A549 (cell line): ENCODE results near the gene CDS1. TPM values are rescaled to one million over a fixed set of nuclear protein-coding genes. Genes with fewer than 3 reads are reported as not detected.

Experiments used
- ATAC-seq, 2 experiments: fragments of 200-7000 bp in 1 of 2; fragments of >200 bp in 1 of 2; cut with Nextera tagmentation in 1 of 2; cut with Tn5 transposase in 1 of 2; 3 replicates each; pipeline versions ENCODE4 v1.8.0 to v1.9.1; 2018 to 2020; ENCODE audit warnings: mild to moderate bottlenecking in 1 of 2, moderate library complexity in 1 of 2
- CTCF ChIA-PET: fragments of 300-600 bp; sonication (Branson Sonifier 250); formaldehyde crosslinking; extraction: SDS; loops from one replicate; lab custom pipeline; 2021; ENCODE audit warnings: antibody characterized with exemption, inconsistent platforms; lab: Yijun Ruan, JAX
- POLR2A ChIA-PET: fragments of 350-600 bp; formaldehyde crosslinking; extraction: SDS; loops from one replicate; lab custom pipeline; 2021; ENCODE audit warnings: antibody characterized with exemption, inconsistent platforms; lab: Yijun Ruan, JAX
- DNase-seq, 2 experiments: peaks; one replicate each; pipeline versions ENCODE4 v3.0.0 to v3.0.0-alpha.2; 2011 to 2016; ENCODE audit warnings: low read depth in 1 of 2, low spot score in 1 of 2
- FAIRE-seq: peaks from 2 replicates; lab custom pipeline; 2011; peaks lifted over from hg19 to GRCh38; lab: Jason Lieb, UNC
- H3K27ac ChIP-seq, 2 experiments: fragments of >200 bp; sonication (Bioruptor Twin); formaldehyde crosslinking; 3 replicates each; pipeline ENCODE4 v1.5.1; 2016 to 2017
- H3K4me1 ChIP-seq: fragments of >200 bp; sonication (Bioruptor Twin); formaldehyde crosslinking; 3 replicates; pipeline ENCODE4 v1.6.1; 2016
- H3K4me2 ChIP-seq: fragments of >200 bp; sonication (Bioruptor Twin); formaldehyde crosslinking; 3 replicates; pipeline ENCODE4 v1.6.1; 2016
- H3K4me3 ChIP-seq: fragments of >200 bp; sonication (Bioruptor Twin); formaldehyde crosslinking; 3 replicates; pipeline ENCODE4 v1.5.1; 2016
- H3K9me3 ChIP-seq: fragments of >200 bp; sonication (Bioruptor Twin); formaldehyde crosslinking; 3 replicates; pipeline ENCODE4 v1.6.1; 2016
- BHLHE40 ChIP-seq: IDR thresholded peaks from 2 replicates; pipeline ENCODE4 v1.6.1; 2012; ENCODE audit warnings: low read depth, low read length, inconsistent platforms
- CEBPB ChIP-seq, 2 experiments: fragments of >200 bp in 1 of 2; sonication (Bioruptor Twin) in 1 of 2; formaldehyde crosslinking in 1 of 2; IDR thresholded peaks; 2 replicates each; pipeline ENCODE4 v1.6.1; 2012 to 2016
- CHD2 ChIP-seq: fragments of 150-350 bp; IDR thresholded peaks from 2 replicates; pipeline ENCODE4 v1.6.1; 2014; ENCODE audit warnings: low read length; ENCODE audit not compliant: partially characterized antibody
- CHD4 ChIP-seq: fragments of 200-600 bp; sonication (generic); IDR thresholded peaks from 2 replicates; pipeline ENCODE4 v1.6.1; 2016; ENCODE audit warnings: antibody characterized with exemption, mild to moderate bottlenecking, borderline replicate concordance
- FOSB ChIP-seq: fragments of 250-450 bp; sonication (Bioruptor Pico); IDR thresholded peaks from 2 replicates; pipeline ENCODE4 v1.5.0; 2020; ENCODE audit warnings: mild to moderate bottlenecking, moderate library complexity
- FOSL2 ChIP-seq, 2 experiments: fragments of 450-650 bp in 1 of 2; fragments of >200 bp in 1 of 2; sonication (Bioruptor Twin) in 1 of 2; formaldehyde crosslinking; IDR thresholded peaks; 2 replicates each; pipeline versions ENCODE4 v1.5.0 to v1.6.1; 2016 to 2020; ENCODE audit warnings: mild to moderate bottlenecking in 1 of 2, moderate library complexity in 1 of 2
- GATA3 ChIP-seq: IDR thresholded peaks from 2 replicates; pipeline ENCODE4 v1.6.1; 2012; ENCODE audit warnings: borderline replicate concordance
- HDAC2 ChIP-seq: fragments of 200-600 bp; sonication (generic); IDR thresholded peaks from 2 replicates; pipeline ENCODE4 v1.6.1; 2016
- HEYL ChIP-seq: fragments of 250-450 bp; sonication (Bioruptor Pico); IDR thresholded peaks from 2 replicates; pipeline ENCODE4 v1.8.0; 2021; ENCODE audit warnings: mild to moderate bottlenecking, moderate library complexity
- HOXB13 ChIP-seq: fragments of 250-450 bp; sonication (Bioruptor Pico); IDR thresholded peaks from 2 replicates; pipeline ENCODE4 v1.5.0; 2020; ENCODE audit warnings: low read depth, mild to moderate bottlenecking, moderate library complexity
- JUNB ChIP-seq: fragments of >200 bp; sonication (Bioruptor Twin); formaldehyde crosslinking; IDR thresholded peaks from 2 replicates; pipeline ENCODE4 v1.6.1; 2016
- KDM5A ChIP-seq: fragments of 200-600 bp; sonication (generic); IDR thresholded peaks from 2 replicates; pipeline ENCODE4 v1.6.1; 2016; ENCODE audit warnings: antibody characterized with exemption, mild to moderate bottlenecking
- MYC ChIP-seq: IDR thresholded peaks from 2 replicates; pipeline ENCODE4 v1.6.1; 2012; ENCODE audit warnings: mild to moderate bottlenecking, inconsistent platforms, low read length, improper control_type of control experiment, borderline replicate concordance
- NFE2L2 ChIP-seq: fragments of 150-350 bp; conservative IDR thresholded peaks from 2 replicates; pipeline ENCODE4 v1.6.1; 2014; ENCODE audit warnings: low read length
- NR3C1 ChIP-seq: fragments of >200 bp; sonication (Bioruptor Twin); formaldehyde crosslinking; IDR thresholded peaks from 3 replicates; pipeline ENCODE4 v1.6.1; 2017
- POLR2A ChIP-seq: IDR thresholded peaks from 2 replicates; pipeline ENCODE4 v1.6.1; 2012; ENCODE audit warnings: mild to moderate bottlenecking, low read length
- RFX5 ChIP-seq: fragments of 450-650 bp; IDR thresholded peaks from 2 replicates; pipeline ENCODE4 v1.7.1; 2014; ENCODE audit warnings: antibody characterized with exemption, mild to moderate bottlenecking, moderate library complexity
- SMC3 ChIP-seq: fragments of >200 bp; sonication (Bioruptor Twin); formaldehyde crosslinking; IDR thresholded peaks from 3 replicates; pipeline ENCODE4 v1.6.1; 2018; ENCODE audit warnings: inconsistent platforms
- SREBF2 ChIP-seq: fragments of 450-650 bp; IDR thresholded peaks from 2 replicates; pipeline ENCODE4 v1.6.1; 2014; ENCODE audit warnings: mild to moderate bottlenecking, moderate library complexity
- TFCP2L1 ChIP-seq: fragments of 250-450 bp; sonication (Bioruptor Pico); IDR thresholded peaks from 2 replicates; pipeline ENCODE4 v1.5.0; 2021; ENCODE audit warnings: mild to moderate bottlenecking
- TP53 ChIP-seq: fragments of 250-450 bp; sonication (Bioruptor Pico); IDR thresholded peaks from 2 replicates; pipeline ENCODE4 v1.5.0; 2021; ENCODE audit warnings: mild to moderate bottlenecking, moderate library complexity
- ZC3H11A ChIP-seq: fragments of 450-650 bp; IDR thresholded peaks from 2 replicates; pipeline ENCODE4 v1.6.1; 2014; ENCODE audit warnings: antibody characterized with exemption, mild to moderate bottlenecking
- ZFP36 ChIP-seq: fragments of 450-650 bp; IDR thresholded peaks from 2 replicates; pipeline ENCODE4 v1.6.1; 2014; ENCODE audit warnings: borderline replicate concordance; ENCODE audit not compliant: partially characterized antibody
- ZNF302 ChIP-seq: fragments of 250-450 bp; sonication (Bioruptor Pico); IDR thresholded peaks from 2 replicates; pipeline ENCODE4 v1.9.0; 2021; ENCODE audit warnings: inconsistent platforms, mild to moderate bottlenecking, moderate library complexity
- whole genome bisulfite sequencing: methylation state at CpG from one replicate; pipeline ENCODE4 v1.1.6; 2017; ENCODE audit errors: missing lambda C conversion rate; 5-methylcytosine and 5-hydroxymethylcytosine counted together
- polyA plus RNA-seq, 4 experiments: library from polyadenylated mRNA; depleted of rRNA in 3 of 4; stranded (reverse); fragments of >200 nt; fragmentation: RNase III in 1 of 4; extraction: RNeasy Plus Mini Kit Qiagen cat#74134 plus additional on column Dnase treatment in 1 of 4; gene quantifications; 2 replicates in 3 of 4; 3 replicates in 1 of 4; pipeline ENCODE4 v1.2.3, GENCODE V29; 2011 to 2017
- TF ChIP-seq, protein P1 (sequence below): fragments of 250-450 bp; sonication (Bioruptor Pico); IDR thresholded peaks from 2 replicates; pipeline ENCODE4 v1.5.0; 2020; ENCODE audit warnings: low read depth, mild to moderate bottlenecking, moderate library complexity
- TF ChIP-seq, protein P2 (sequence below): IDR thresholded peaks from 2 replicates; pipeline ENCODE4 v1.6.1; 2012
- TF ChIP-seq, protein P3 (sequence below): fragments of 200-600 bp; sonication (generic); IDR thresholded peaks from 2 replicates; pipeline ENCODE4 v1.6.1; 2016; ENCODE audit warnings: antibody characterized with exemption, mild to moderate bottlenecking, moderate library complexity
- TF ChIP-seq, protein P4 (sequence below): fragments of 250-450 bp; sonication (Bioruptor Pico); IDR thresholded peaks from 2 replicates; pipeline ENCODE4 v1.5.0; 2021; ENCODE audit warnings: mild to moderate bottlenecking, moderate library complexity, borderline replicate concordance

Gene CDS1
- polyA plus RNA-seq, 2 of the 4 experiments (the other 2 are of a cell fraction) = 0.46 to 1.4 TPM

DNA sequence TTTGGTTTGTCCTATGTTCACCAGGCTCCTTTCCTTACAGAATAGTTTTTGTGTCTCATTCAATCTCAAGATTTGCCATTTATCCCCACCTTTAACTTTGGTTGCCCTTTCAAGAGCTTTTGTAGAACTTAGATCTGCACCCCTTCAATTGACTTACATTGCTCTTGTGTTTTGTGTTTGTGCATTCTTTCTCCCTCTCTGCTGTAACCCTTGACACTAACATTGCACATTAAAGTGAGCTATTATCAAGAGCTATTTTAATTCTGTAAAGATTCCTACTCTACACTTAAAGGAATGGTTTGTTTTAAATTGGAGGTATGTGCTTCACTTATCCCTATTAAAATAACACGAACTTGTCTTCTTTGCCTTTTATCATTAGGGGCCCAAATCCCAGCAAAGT is 65.3 kb downstream of the CDS1 start:
- TF ChIP-seq HEYL (CRISPR knock-in tag) (no peak), CHD4 (no peak), RFX5 (no peak), ZFP36 (no peak), CHD2 (no peak), TP53 (CRISPR knock-in tag) (no peak), HOXB13 (CRISPR knock-in tag) (no peak), BHLHE40 (no peak), SREBF2 (no peak), FOSL2 (IDR thresholded peaks at IDR 0.05) (no peak), FOSL2 (CRISPR knock-in tag; IDR thresholded peaks at IDR 0.05) (no peak), HDAC2 (no peak), ZC3H11A (no peak), NR3C1 (no peak), KDM5A (no peak), SMC3 (no peak), TFCP2L1 (CRISPR knock-in tag) (no peak)
- TF ChIP-seq, protein P1, sequence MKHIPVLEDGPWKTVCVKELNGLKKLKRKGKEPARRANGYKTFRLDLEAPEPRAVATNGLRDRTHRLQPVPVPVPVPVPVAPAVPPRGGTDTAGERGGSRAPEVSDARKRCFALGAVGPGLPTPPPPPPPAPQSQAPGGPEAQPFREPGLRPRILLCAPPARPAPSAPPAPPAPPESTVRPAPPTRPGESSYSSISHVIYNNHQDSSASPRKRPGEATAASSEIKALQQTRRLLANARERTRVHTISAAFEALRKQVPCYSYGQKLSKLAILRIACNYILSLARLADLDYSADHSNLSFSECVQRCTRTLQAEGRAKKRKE (CRISPR knock-in tag) = no peak
- TF ChIP-seq, protein P2, sequence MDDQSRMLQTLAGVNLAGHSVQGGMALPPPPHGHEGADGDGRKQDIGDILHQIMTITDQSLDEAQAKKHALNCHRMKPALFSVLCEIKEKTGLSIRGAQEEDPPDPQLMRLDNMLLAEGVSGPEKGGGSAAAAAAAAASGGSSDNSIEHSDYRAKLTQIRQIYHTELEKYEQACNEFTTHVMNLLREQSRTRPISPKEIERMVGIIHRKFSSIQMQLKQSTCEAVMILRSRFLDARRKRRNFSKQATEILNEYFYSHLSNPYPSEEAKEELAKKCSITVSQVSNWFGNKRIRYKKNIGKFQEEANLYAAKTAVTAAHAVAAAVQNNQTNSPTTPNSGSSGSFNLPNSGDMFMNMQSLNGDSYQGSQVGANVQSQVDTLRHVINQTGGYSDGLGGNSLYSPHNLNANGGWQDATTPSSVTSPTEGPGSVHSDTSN = no peak
- no peak overlapping the region for H3K27ac ChIP-seq
- no peak overlapping the region for H3K4me2 ChIP-seq
- no peak for ATAC-seq
- POLR2A ChIA-PET = no interaction called here
- CTCF ChIA-PET = no interaction called here
- H3K4me3 ChIP-seq = no peak overlapping the region
- WGBS = 32% methylated on average over 1 of the region's 1 CpG
- FAIRE-seq = no peak
- no peaks in the 10 kb centered on the region for H3K4me1 ChIP-seq
- DNase-seq = no peak
- no peaks in the 10 kb centered on the region for H3K9me3 ChIP-seq

DNA sequence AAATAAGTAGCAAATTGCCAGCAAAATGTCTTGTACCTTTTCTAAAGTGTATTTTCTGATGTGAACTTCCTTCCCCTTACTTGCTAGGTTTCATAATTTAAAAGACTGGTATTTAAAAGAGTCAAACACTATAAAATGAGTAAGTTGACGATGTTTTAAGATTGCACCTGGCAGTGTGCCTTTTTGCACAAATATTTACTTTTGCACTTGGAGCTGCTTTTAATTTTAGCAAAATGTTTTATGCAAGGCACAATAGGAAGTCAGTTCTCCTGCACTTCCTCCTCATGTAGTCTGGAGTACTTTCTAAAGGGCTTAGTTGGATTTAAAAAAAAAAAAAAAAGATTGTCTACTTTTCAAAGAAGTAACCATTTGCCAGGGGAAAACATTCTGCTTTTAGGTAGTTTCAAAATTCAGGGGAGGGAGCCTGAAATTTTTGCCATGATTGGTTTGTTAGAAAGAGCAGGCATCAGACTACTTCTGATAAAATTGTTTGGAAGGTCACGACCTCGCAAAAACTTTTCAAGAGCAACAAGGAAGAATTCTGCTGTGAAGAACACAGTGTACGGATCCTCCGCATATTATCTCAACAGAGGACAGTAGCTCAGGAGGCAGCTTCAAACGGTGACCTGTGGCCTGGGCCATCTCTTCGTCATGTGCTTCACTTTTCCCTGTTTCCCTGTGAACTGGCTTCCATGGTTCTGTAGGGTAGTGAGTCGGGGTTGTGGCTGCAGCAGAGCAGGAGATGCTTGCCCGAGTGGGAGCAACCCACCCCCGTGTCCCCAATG is 66.1 kb downstream of the CDS1 start:
- POLR2A ChIA-PET = no interaction called here

More for the DNA sequence above, 66.1 kb downstream of the CDS1 start:
- WGBS = 65% methylated on average over 10 of the region's 10 CpGs
- no peaks in the 10 kb centered on the region for H3K4me1 ChIP-seq
- CTCF ChIA-PET = no interaction called here
- H3K4me3 ChIP-seq = no peak overlapping the region
- H3K9me3 ChIP-seq = no peaks in the 10 kb centered on the region
- TF ChIP-seq, protein P3, sequence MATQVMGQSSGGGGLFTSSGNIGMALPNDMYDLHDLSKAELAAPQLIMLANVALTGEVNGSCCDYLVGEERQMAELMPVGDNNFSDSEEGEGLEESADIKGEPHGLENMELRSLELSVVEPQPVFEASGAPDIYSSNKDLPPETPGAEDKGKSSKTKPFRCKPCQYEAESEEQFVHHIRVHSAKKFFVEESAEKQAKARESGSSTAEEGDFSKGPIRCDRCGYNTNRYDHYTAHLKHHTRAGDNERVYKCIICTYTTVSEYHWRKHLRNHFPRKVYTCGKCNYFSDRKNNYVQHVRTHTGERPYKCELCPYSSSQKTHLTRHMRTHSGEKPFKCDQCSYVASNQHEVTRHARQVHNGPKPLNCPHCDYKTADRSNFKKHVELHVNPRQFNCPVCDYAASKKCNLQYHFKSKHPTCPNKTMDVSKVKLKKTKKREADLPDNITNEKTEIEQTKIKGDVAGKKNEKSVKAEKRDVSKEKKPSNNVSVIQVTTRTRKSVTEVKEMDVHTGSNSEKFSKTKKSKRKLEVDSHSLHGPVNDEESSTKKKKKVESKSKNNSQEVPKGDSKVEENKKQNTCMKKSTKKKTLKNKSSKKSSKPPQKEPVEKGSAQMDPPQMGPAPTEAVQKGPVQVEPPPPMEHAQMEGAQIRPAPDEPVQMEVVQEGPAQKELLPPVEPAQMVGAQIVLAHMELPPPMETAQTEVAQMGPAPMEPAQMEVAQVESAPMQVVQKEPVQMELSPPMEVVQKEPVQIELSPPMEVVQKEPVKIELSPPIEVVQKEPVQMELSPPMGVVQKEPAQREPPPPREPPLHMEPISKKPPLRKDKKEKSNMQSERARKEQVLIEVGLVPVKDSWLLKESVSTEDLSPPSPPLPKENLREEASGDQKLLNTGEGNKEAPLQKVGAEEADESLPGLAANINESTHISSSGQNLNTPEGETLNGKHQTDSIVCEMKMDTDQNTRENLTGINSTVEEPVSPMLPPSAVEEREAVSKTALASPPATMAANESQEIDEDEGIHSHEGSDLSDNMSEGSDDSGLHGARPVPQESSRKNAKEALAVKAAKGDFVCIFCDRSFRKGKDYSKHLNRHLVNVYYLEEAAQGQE = no peak
- TF ChIP-seq HEYL (CRISPR knock-in tag) = no peak
- TF ChIP-seq ZNF302 (CRISPR knock-in tag) = no peak
- TF ChIP-seq, protein P4, sequence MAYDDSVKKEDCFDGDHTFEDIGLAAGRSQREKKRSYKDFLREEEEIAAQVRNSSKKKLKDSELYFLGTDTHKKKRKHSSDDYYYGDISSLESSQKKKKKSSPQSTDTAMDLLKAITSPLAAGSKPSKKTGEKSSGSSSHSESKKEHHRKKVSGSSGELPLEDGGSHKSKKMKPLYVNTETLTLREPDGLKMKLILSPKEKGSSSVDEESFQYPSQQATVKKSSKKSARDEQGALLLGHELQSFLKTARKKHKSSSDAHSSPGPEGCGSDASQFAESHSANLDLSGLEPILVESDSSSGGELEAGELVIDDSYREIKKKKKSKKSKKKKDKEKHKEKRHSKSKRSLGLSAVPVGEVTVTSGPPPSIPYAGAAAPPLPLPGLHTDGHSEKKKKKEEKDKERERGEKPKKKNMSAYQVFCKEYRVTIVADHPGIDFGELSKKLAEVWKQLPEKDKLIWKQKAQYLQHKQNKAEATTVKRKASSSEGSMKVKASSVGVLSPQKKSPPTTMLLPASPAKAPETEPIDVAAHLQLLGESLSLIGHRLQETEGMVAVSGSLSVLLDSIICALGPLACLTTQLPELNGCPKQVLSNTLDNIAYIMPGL (CRISPR knock-in tag) = no peak
- TF ChIP-seq MYC = no peak
- no peak for TF ChIP-seq CHD2
- TF ChIP-seq POLR2A = no peak
- no peak for TF ChIP-seq GATA3
- no peak for TF ChIP-seq JUNB
- TF ChIP-seq HOXB13 (CRISPR knock-in tag) = no peak
- TF ChIP-seq NFE2L2 = no peak
- no peak for TF ChIP-seq FOSB (CRISPR knock-in tag)
- no peak for TF ChIP-seq CEBPB (IDR thresholded peaks at IDR 0.05)
- no peak for TF ChIP-seq SREBF2
- DNase-seq = no peak
- no peak overlapping the region for H3K27ac ChIP-seq
- no peak for FAIRE-seq
- no peak for ATAC-seq
- H3K4me2 ChIP-seq = no peak overlapping the region
